Measurements from ENCODE around the gene SLC27A1.

The SLC27A1 gene

DNA sequence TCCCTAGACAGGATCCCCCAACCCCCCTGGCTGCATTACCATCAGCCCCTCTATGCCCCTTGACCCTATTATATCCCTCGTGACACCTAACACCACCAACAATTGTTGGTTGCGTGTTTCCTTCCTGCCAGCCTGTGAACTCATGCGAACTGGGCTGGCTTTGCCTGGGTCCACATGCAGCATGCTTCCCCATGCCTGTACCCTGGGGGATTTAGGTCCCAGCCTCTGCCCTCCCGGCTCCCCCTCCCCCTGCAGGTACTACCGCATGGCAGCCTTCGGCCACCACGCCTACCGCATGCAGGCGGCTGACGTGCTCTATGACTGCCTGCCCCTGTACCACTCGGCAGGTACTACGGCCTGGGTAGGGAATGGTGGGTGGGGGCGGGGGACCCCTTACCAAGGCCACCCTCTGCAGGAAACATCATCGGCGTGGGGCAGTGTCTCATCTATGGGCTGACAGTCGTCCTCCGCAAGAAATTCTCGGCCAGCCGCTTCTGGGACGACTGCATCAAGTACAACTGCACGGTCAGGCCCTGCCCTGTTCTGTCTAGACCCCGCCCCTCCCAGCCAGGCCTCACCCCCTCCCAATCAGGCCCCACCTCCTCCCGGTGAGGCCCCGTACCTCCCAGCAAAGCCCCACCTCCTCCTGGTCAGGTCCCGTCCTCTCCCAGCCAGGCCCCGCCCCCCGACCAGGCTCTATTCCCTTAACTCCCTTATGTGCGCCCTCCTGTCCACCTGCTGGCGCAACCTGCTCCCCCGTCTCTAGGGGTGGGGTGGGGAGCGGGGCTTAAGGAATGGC is 18.5 kb downstream of the SLC27A1 start:
- peak; percentile 78 for DNase-seq (ENCODE audit: low spot score)
- in situ Hi-C loops (cut with MboI; ENCODE audit: low pct_unique_long_range_greater_than_20kb, low sequenced_read_pairs, unreplicated experiment) = no loop called here
- peak; percentile 8 for TF ChIP-seq CTCF (IDR thresholded peaks at IDR 0.05; ENCODE audit: extremely low read depth, insufficient read depth, missing control alignments)

- in situ Hi-C loops (cut with MboI; ENCODE audit: low pct_unique_long_range_greater_than_20kb, low sequenced_read_pairs, unreplicated experiment) = no loop called here
- DNase-seq (ENCODE audit: low spot score) = no peak
- no peak for TF ChIP-seq CTCF (IDR thresholded peaks at IDR 0.05; ENCODE audit: extremely low read depth, insufficient read depth, missing control alignments)
These were observed 19.2 kb downstream of the SLC27A1 start for GRCh38 chr19:17489392-17490030.

GRCh38 chr19:17490411-17490810 is 20.1 kb downstream of the SLC27A1 start:
- in situ Hi-C loops (cut with MboI; ENCODE audit: low pct_unique_long_range_greater_than_20kb, low sequenced_read_pairs, unreplicated experiment) = no loop called here
- TF ChIP-seq CTCF (IDR thresholded peaks at IDR 0.05; ENCODE audit: extremely low read depth, insufficient read depth, missing control alignments) = no peak
- DNase-seq (ENCODE audit: low spot score) = no peak

DNA sequence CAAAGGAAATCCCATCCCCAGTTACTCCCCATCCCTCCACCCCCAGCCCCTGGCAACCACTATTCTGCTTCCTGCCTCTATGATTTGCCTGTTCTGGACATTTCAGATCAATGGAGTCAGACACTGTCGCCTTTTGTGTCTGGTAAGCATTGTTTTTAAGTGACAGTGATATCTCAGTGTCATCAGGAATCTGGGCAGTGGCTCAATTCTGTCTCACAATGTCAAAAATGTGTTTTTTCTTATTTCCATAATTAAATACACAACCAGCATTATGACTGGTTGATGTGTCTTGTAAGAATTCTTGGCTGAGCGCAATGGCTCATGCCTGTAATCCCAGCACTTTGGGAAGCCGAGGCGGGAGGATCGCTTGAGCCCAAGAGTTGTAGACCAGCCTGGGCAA is 21.0 kb downstream of the SLC27A1 start:
- no peak for TF ChIP-seq CTCF (IDR thresholded peaks at IDR 0.05; ENCODE audit: extremely low read depth, insufficient read depth, missing control alignments)
- DNase-seq (ENCODE audit: low spot score) = no peak
- in situ Hi-C loops (cut with MboI; ENCODE audit: low pct_unique_long_range_greater_than_20kb, low sequenced_read_pairs, unreplicated experiment) = no loop called here

DNA sequence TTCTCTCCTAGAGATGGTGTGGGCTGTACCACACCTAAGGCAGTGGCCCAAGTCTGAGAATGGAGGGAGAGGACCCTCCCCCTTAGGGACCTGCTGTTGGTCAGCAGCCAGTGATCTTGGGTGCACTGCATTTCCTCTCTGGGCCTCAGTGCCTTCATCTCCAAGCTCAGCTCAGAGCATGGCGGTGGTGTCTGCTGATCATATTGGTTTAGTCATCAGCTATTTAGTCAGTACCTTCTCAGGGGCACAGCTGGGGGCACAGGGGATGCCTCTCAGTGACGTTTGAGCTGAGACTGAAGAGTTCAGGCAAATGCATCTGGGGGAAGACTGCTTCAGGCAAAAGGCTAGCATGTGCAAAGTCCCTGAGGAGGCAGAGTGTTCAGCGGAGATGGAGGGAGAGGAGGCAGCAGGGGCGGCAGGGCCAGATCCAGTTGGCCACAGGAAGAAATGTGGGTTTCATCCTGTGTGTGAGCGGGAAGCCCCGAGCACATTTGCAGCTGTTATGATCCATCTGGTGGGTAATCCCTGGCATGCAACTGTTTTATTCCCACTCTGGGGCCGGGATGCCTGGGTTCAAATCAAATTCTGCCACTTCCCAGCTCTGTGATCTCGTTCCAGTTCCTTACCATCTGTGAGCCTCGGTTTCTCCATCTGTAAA is 25.4 kb downstream of the SLC27A1 start:
- no peak for TF ChIP-seq CTCF (IDR thresholded peaks at IDR 0.05; ENCODE audit: extremely low read depth, insufficient read depth, missing control alignments)
- no peak for DNase-seq (ENCODE audit: low spot score)
- in situ Hi-C loops (cut with MboI; ENCODE audit: low pct_unique_long_range_greater_than_20kb, low sequenced_read_pairs, unreplicated experiment) = no loop called here

GRCh38 chr19:17496337-17496997 is 26.1 kb downstream of the SLC27A1 start:
- DNase-seq (ENCODE audit: low spot score) = peak; percentile 92
- peak; percentile 98 for TF ChIP-seq CTCF (IDR thresholded peaks at IDR 0.05; ENCODE audit: extremely low read depth, insufficient read depth, missing control alignments)
- in situ Hi-C loops (cut with MboI; ENCODE audit: low pct_unique_long_range_greater_than_20kb, low sequenced_read_pairs, unreplicated experiment) = no loop called here

Data from GM13977 (cell line).